GM23338 (cell line): ENCODE results near the gene NPHS1. TPM values are rescaled to one million over a fixed set of nuclear protein-coding genes. Genes with fewer than 3 reads are reported as not detected.

Experiments used
- ATAC-seq: fragments of 200-7000 bp; cut with Tn5 transposase; 3 replicates; pipeline ENCODE4 v1.9.1; 2020
- DNase-seq: peaks from one replicate; pipeline ENCODE4 v3.0.0-alpha.2; 2015; ENCODE audit warnings: low spot score
- H2AFZ ChIP-seq: fragments of 200-600 bp; sonication (generic); 2 replicates; pipeline ENCODE4 v1.8.0; 2016; ENCODE audit warnings: antibody characterized with exemption, mild to moderate bottlenecking, moderate library complexity
- H3F3A ChIP-seq: fragments of 200-600 bp; sonication (generic); replicated peaks from 2 replicates; pipeline ENCODE4 v1.8.0; 2017; ENCODE audit warnings: antibody characterized with exemption, mixed run types, low read depth
- H3K27ac ChIP-seq: fragments of 200-600 bp; sonication (generic); 2 replicates; pipeline ENCODE4 v1.6.1; 2016; ENCODE audit warnings: low read depth
- H3K27me3 ChIP-seq: fragments of 200-600 bp; sonication (generic); 2 replicates; pipeline ENCODE4 v1.8.0; 2016; ENCODE audit warnings: mild to moderate bottlenecking, mixed run types, moderate library complexity; ENCODE audit not compliant: insufficient read depth
- H3K36me3 ChIP-seq: fragments of 200-600 bp; sonication (generic); 2 replicates; pipeline ENCODE4 v1.8.0; 2016; ENCODE audit warnings: mild to moderate bottlenecking; ENCODE audit not compliant: insufficient read depth
- H3K4me1 ChIP-seq: fragments of 200-600 bp; sonication (generic); 2 replicates; pipeline ENCODE4 v1.8.0; 2016; ENCODE audit warnings: mild to moderate bottlenecking, moderate library complexity; ENCODE audit not compliant: insufficient read depth
- H3K4me2 ChIP-seq: fragments of 200-600 bp; sonication (generic); 2 replicates; pipeline ENCODE4 v1.7.1; 2017; ENCODE audit warnings: mixed run types
- H3K4me3 ChIP-seq: fragments of 200-600 bp; sonication (generic); 2 replicates; pipeline ENCODE4 v1.6.1; 2016; ENCODE audit warnings: mixed run types
- H3K79me2 ChIP-seq: fragments of 200-600 bp; sonication (generic); replicated peaks from 2 replicates; pipeline ENCODE4 v1.8.0; 2017; ENCODE audit warnings: mild to moderate bottlenecking; ENCODE audit not compliant: insufficient read depth
- H3K9me2 ChIP-seq: fragments of 200-600 bp; sonication (generic); 2 replicates; pipeline ENCODE4 v1.8.0; 2017; ENCODE audit not compliant: insufficient read depth
- H4K20me1 ChIP-seq: fragments of 200-600 bp; sonication (generic); replicated peaks from 2 replicates; pipeline ENCODE4 v1.8.0; 2017; ENCODE audit warnings: mild to moderate bottlenecking; ENCODE audit not compliant: insufficient read depth
- H3K27ac Mint-ChIP-seq: 2 replicates; pipeline ENCODE4 v1.8.0; 2020; ENCODE audit warnings: inconsistent platforms, mild to moderate bottlenecking, moderate library complexity, mixed read lengths
- H3K27me3 Mint-ChIP-seq: 3 replicates; pipeline ENCODE4 v1.8.0; 2022; ENCODE audit warnings: low read depth, mild to moderate bottlenecking, moderate library complexity, mixed read lengths, inconsistent platforms; ENCODE audit not compliant: insufficient read depth, poor library complexity
- H3K36me3 Mint-ChIP-seq: 3 replicates; pipeline ENCODE4 v1.8.0; 2021; ENCODE audit warnings: low read depth, mild to moderate bottlenecking, inconsistent platforms, moderate library complexity, mixed read lengths
- H3K4me1 Mint-ChIP-seq: 3 replicates; pipeline ENCODE4 v1.8.0; 2020; ENCODE audit warnings: mild to moderate bottlenecking, inconsistent platforms, mixed read lengths
- H3K4me3 Mint-ChIP-seq: 3 replicates; pipeline ENCODE4 v1.8.0; 2021; ENCODE audit warnings: moderate library complexity, mild to moderate bottlenecking, inconsistent platforms, mixed read lengths
- H3K9me3 Mint-ChIP-seq: 3 replicates; pipeline ENCODE4 v1.8.0; 2020; ENCODE audit warnings: moderate library complexity, mild to moderate bottlenecking, inconsistent platforms, mixed read lengths
- CREB1 ChIP-seq: fragments of 250-450 bp; sonication (Bioruptor Pico); IDR thresholded peaks from 2 replicates; pipeline ENCODE4 v1.5.0; 2020; ENCODE audit warnings: low read depth, mild to moderate bottlenecking, moderate library complexity
- CTCF ChIP-seq, 2 experiments: fragments of 200-600 bp in 1 of 2; sonication (generic) in 1 of 2; conservative IDR thresholded peaks; 2 replicates each; pipeline versions ENCODE4 v1.5.1 to v1.6.1; 2016 to 2017; ENCODE audit warnings: antibody characterized with exemption in 2 of 2, low read depth in 2 of 2, mild to moderate bottlenecking in 2 of 2, moderate library complexity in 1 of 2
- ETS1 ChIP-seq: IDR thresholded peaks from 2 replicates; pipeline ENCODE4 v1.6.1; 2016; ENCODE audit warnings: antibody characterized with exemption
- EZH2 ChIP-seq: fragments of 200-600 bp; sonication (generic); IDR thresholded peaks from one replicate; pipeline ENCODE4 v1.8.0; 2017; ENCODE audit warnings: antibody characterized with exemption, mild to moderate bottlenecking, low read depth; ENCODE audit not compliant: unreplicated experiment
- EZH2phosphoT487 ChIP-seq: fragments of 200-600 bp; sonication (generic); IDR thresholded peaks from one replicate; pipeline ENCODE4 v1.8.1; 2018; ENCODE audit warnings: antibody characterized with exemption; ENCODE audit not compliant: unreplicated experiment
- JUNB ChIP-seq: IDR thresholded peaks from one replicate; pipeline ENCODE4 v1.6.1; 2016; ENCODE audit warnings: antibody characterized with exemption; ENCODE audit not compliant: unreplicated experiment
- STAT1 ChIP-seq: IDR thresholded peaks from one replicate; pipeline ENCODE4 v1.6.1; 2016; ENCODE audit warnings: antibody characterized with exemption; ENCODE audit not compliant: unreplicated experiment
- ZNF331 ChIP-seq: fragments of 250-450 bp; sonication (Bioruptor Pico); IDR thresholded peaks from 2 replicates; pipeline ENCODE4 v1.5.0; 2020; ENCODE audit warnings: low read depth, mild to moderate bottlenecking, moderate library complexity
- ZNF462 ChIP-seq: fragments of 250-450 bp; sonication (Bioruptor Pico); IDR thresholded peaks from 2 replicates; pipeline ENCODE4 v1.5.0; 2020; ENCODE audit warnings: mild to moderate bottlenecking, moderate library complexity
- polyA plus RNA-seq: library from polyadenylated mRNA; unstranded; fragments of >200 nt; fragmentation: Nextera tagmentation; extraction: Ambion mirVana; gene quantifications from 2 replicates; pipeline ENCODE4 v1.2.1, GENCODE V29; 2016
- total RNA-seq: library from RNA; depleted of rRNA; stranded (reverse); fragments of >200 nt; shearing (Covaris generic); gene quantifications from 2 replicates; pipeline ENCODE4 v1.2.3, GENCODE V29; 2014

Gene NPHS1
- total and polyA plus RNA-seq, 2 experiments from 2014 or later = 1.0 to 1.3 TPM

- no peak for TF ChIP-seq ZNF462 (CRISPR knock-in tag)
- TF ChIP-seq CREB1 (CRISPR knock-in tag) = no peak
- TF ChIP-seq STAT1 = no peak
These were observed 18.3 kb downstream of the NPHS1 start (continued) for GRCh38 chr19:35833972-35834371.

GRCh38 chr19:35832054-35832453 is 20.2 kb downstream of the NPHS1 start:
- DNase-seq (no peak), ATAC-seq (no peak)
- 0 out of 2 replicates have a peak, but pooled peaks cover 6% of the 10 kb centered on the region for H3F3A ChIP-seq
- H3K4me3 ChIP-seq = no peak overlapping the region
- Mint-ChIP-seq H3K36me3 (no peaks in the 10 kb centered on the region), H3K4me3 (no peak overlapping the region), H3K4me1 (peaks cover 4% of the 10 kb centered on the region; the same call in 2 of the 3 replicates), H3K27me3 (peaks cover 10% of the 10 kb centered on the region), H3K9me3 (no peaks in the 10 kb centered on the region), H3K27ac (no peak overlapping the region)
- H3K4me1 ChIP-seq = peaks cover 3% of the 10 kb centered on the region; the same call in 1 of the 2 replicates
- H3K36me3 ChIP-seq = no peaks in the 10 kb centered on the region
- no peak overlapping the region for H3K27ac ChIP-seq
- no peaks in the 10 kb centered on the region; the same call in 1 of the 2 replicates for H4K20me1 ChIP-seq
- H3K27me3 ChIP-seq = 0 out of 2 replicates have a peak, but pooled peaks cover under 1% of the 10 kb centered on the region
- H3K9me2 ChIP-seq = no peaks in the 10 kb centered on the region
- no peaks in the 10 kb centered on the region for H3K79me2 ChIP-seq
- H3K4me2 ChIP-seq = no peak overlapping the region
- H2AFZ ChIP-seq = no peak overlapping the region
- TF ChIP-seq ZNF331 (no peak), JUNB (no peak), STAT1 (no peak), ETS1 (no peak), CTCF (conservative IDR thresholded peaks at IDR 0.05; ENCODE audit: low read depth in 2 of 2) (no peak), EZH2phosphoT487 (no peak), EZH2 (no peak)
